CD4-positive, alpha-beta T cell treated with Interleukin-12 subunit alpha and Interleukin-12 subunit beta, for 1 hour (primary cell): ENCODE data around the gene RECQL5.

ENCODE experiments used
- DNase-seq: peaks from one replicate; pipeline ENCODE4 v3.0.0-alpha.2; 2020

The RECQL5 gene

GRCh38 chr17:75632428-75632827 lies 34.5 kb downstream of the RECQL5 start:
- no peak for DNase-seq

- no peak for DNase-seq
Measured at GRCh38 chr17:75631353-75631752, 35.6 kb downstream of the RECQL5 start.

GRCh38 chr17:75630071-75630917 lies 36.7 kb downstream of the RECQL5 start:
- DNase-seq = no peak

DNA sequence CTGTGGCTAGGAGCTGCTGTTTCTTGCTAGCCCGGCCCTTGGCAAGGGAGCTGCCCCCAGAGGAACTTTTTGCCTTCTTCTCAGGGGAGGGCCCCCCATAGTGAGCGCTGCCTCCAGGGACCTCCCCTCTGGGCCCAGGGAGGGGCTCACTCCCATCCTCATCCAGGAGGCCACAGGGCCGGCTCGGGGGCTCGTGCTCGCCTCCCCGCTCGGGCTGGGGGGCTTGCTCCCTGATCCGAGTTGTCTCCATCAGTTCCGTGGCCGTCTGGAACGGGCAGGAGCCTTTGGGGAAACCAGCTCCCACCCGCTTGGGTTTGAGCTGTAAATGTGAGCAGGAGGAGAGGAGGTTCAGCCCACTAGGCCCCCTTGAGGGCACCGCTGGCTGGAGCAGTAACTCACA lies 37.8 kb downstream of the RECQL5 start:
- DNase-seq = no peak

GRCh38 chr17:75628425-75628824 lies 38.5 kb downstream of the RECQL5 start:
- DNase-seq = no peak

DNA sequence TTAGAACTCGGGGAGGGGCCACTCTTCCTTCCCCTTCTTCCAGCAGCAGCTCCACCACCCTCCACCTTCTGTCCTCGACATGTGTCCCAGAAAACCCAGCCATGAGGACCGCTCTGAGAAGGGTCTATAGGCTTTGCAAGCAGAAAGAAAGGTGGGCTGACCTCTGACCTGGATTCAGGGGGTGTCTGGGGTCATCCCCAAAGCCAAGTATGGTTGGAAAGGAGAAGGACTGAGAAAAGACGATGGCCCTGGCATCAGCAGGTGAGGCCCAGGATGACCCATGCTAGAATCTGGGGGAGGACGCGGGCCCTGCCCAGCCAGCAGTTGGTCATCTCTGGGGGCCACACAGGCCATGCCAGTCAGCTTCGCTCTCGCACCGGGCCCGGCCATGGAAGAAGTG lies 39.9 kb downstream of the RECQL5 start:
- DNase-seq = no peak

DNA sequence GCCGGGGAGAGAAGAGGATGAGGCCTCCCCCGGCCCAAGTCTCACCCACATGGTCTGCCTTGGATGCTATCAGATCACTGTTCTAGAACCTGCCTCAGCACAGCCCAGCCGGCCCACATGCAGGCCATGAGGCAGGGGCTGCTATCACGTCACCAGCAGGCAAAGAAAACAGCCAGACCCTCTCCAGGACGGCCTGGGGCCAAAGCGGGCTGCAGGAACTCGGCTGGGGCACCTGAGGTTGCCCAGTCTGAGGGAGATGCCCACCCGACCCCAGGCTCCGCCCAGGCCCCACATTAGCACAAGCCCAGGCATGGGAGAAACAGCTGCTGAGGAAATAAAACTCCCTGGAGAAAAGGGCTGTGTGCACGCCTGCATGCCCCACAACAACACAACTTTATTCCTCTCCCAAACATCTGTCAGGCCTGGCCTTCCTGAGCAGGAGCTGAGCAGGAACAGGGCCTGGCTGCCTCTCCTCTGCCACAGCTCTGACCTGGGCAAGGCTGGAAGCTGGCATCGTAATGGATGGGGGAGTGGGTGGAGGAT lies 40.4 kb downstream of the RECQL5 start:
- no peak for DNase-seq

DNA sequence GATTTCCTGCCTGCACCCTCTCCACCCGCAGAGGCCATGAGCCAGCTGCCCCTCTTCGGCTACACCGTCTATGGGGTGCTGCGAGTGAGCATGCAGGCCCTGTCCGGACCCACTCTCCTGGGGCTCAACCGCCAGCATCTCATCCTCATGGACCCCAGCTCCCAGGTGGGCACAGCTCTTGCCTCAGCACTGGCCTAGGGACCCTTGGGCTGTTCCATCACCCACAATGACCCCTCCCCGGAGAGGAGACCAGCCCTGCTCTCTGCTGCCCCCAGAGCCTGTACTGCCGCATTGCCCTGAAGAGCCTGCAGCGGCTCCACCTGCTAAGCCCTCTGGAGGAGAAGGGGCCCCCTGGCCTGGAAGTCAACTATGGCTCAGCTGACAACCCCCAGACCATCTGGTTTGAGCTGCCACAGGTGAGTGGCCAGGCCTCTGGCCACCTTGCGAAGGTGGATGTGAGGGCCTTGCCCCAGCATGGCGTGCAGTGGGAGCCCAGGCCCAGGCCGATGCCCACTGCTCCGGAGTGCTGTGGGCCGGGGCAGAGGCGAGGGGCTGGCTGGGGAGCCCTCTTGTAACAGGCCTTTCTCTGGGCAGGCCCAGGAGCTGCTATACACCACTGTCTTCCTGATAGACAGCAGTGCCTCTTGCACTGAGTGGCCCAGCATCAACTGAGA lies 41.0 kb downstream of the RECQL5 start:
- no peak for DNase-seq

DNA sequence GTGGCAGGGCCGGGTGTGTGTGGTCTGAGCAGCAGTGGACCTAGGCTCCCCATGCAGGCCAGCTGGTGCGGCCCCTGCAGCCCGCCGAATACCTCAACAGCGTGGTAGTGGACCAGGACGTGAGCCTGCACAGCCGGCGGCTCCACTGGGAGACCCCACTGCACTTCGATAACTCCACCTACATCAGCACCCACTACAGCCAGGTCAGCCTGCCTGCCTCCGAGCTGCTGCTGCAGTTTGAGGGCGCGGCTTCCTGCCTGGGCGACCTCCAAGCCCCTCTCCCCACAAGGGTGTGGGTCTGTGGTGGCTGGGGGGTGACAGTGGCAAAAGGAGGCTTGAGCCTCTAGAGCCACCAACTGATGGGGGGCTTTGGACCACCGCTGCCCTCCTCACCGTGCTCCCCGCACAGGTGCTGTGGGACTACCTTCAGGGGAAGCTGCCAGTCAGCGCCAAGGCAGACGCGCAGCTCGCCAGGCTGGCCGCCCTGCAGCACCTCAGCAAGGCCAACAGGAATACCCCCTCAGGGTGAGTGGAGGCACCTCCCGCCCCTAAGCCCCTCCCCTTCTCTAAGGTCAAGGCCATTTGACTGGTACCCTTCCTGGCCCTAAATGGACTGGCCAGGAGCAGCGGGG lies 42.1 kb downstream of the RECQL5 start:
- DNase-seq = no peak

GRCh38 chr17:75624021-75624420 lies 42.9 kb downstream of the RECQL5 start:
- DNase-seq = no peak

DNA sequence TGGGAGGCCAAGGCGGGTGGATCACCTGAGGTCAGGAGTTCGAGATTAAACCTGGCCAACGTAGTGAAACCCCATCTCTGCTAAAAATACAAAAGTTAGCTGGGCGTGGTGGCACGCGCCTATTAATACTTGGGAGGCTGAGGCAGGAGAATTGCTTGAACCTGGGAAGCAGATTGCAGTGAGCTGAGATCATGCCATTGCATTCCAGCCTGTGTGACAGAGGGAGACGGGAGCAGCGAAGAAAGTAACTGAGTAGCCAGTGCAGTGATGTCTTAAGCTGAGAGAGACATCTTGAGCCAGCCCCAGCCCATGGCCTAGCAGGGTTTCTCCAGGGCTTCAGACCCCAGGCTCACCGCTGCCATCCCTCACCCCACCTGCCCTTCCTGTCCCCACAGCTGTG lies 43.6 kb downstream of the RECQL5 start:
- no peak for DNase-seq

DNA sequence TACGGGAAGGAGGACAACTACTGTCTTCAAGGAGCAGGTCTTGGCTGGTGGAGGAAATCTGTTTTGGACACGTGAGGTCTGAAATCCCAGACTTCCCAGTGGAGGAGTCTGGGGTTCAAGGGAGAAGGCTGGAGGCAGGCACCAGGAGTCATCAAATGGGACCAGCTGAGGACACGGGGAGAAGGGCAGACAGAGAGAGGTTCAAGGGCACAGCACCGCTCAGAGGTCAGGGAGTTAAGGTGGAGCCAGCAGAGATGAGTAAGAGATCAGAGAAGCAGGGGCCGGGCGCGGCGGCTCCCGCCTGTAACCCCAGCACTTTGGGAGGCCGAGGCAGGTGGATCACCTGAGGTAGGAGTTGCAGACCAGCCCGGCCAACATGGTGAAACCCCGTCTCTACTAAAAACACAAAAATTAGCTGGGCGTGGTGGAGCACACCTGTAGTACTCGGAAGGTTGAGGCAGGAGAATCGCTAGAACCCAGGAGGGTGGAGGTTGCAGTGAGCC lies 44.1 kb downstream of the RECQL5 start:
- DNase-seq = no peak

GRCh38 chr17:75622076-75622475 lies 44.9 kb downstream of the RECQL5 start:
- DNase-seq = no peak

DNA sequence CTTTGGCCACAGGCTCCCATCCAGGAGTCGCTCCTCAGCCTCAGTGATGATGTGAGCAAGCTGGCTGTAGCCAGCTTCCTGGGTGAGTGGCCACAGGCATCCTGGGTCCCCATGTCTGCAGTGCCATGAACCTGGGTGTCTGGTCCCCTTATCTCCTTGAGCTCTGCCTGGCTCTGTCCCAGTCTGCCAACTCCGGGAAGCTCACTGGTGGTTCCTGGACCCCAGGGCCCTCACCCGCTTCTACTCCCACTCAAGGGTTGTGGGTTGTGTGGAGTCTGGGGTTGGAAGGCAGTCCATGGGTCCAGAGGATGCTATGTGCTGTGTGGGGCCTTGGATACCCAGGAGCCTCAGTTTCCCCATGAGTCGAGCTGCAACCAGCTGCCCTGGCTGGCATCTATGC lies 45.5 kb downstream of the RECQL5 start:
- DNase-seq = no peak

DNA sequence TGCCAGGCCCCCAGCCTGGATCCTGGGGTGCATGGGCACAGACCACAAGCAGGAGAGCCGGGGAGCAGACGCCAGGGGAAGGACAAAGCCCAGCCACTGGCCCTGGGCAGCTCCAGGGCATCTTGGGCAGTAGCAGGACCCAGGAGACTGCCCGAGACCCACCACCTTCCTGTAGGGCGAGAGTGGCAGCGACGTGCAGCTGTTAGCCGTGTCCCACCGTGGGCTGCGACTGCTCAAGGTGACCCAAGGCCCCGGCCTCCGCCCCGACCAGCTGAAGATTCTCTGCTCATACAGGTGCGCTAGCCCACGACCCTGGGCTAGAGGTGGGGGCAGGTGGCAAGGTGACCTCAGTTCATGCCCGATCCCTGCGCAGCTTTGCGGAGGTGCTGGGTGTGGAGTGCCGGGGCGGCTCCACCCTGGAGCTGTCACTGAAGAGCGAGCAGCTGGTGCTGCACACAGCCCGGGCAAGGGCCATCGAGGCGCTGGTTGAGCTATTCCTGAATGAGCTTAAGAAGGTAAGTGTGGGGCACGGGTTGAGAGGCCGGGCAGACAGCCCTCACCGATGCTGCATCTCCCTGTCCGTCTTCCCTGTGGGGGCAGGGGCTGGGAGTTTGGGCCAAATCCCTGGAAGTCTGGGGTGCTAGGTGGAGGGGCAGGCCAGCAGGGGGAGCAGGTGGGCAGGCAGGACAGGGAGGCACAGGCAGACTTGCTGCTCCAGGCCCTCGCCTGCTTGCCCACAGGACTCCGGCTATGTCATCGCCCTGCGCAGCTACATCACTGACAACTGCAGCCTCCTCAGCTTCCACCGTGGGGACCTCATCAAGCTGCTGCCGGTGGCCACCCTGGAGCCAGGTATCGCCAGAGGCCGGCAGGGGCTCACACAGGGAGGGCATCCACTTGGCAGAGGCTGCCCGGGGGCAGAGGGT lies 47.2 kb downstream of the RECQL5 start:
- peak; percentile 12 for DNase-seq

- DNase-seq = no peak
Measured at GRCh38 chr17:75617675-75618074, 49.3 kb downstream of the RECQL5 start.

DNA sequence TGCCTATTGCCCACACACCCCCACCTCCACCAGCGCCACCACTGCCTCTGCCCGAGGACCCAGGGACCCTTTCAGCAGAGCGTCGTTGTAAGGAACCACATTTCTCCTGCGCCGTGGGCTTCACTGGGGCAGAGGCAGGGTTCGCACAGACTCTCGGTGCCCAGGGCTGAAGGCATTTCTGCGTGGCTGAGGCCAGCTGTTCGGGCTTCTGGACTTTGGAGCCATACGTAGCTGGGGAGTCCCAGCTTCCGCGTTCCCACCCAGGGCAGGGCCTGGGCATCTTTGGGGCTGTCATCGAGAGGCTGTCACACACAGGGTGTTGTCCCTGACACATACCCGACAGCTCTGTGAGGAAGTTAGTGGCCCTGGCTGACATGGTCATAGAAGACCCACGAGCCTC lies 49.7 kb downstream of the RECQL5 start:
- no peak for DNase-seq

- DNase-seq = no peak
Measured at GRCh38 chr17:75616521-75617122, 50.3 kb downstream of the RECQL5 start.

DNA sequence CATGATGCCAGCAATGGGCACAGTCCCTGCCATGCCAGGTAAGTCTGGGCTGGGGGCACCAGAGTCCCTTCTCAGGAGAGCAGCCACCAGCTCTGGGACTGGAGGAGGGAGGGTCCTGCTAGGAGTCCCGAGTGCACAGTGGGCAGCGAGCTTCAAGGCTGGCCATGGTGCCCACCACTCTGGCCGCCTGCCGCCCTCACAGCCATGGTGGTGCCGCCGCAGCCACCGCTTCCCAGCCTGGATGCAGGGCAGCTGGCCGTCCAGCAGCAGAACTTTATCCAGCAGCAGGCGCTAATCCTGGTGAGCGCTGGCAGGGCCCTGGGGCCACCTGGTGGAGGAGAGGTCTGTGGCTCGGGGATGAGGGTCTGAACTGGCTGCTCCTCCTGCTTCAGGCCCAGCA lies 51.7 kb downstream of the RECQL5 start:
- DNase-seq = no peak

DNA sequence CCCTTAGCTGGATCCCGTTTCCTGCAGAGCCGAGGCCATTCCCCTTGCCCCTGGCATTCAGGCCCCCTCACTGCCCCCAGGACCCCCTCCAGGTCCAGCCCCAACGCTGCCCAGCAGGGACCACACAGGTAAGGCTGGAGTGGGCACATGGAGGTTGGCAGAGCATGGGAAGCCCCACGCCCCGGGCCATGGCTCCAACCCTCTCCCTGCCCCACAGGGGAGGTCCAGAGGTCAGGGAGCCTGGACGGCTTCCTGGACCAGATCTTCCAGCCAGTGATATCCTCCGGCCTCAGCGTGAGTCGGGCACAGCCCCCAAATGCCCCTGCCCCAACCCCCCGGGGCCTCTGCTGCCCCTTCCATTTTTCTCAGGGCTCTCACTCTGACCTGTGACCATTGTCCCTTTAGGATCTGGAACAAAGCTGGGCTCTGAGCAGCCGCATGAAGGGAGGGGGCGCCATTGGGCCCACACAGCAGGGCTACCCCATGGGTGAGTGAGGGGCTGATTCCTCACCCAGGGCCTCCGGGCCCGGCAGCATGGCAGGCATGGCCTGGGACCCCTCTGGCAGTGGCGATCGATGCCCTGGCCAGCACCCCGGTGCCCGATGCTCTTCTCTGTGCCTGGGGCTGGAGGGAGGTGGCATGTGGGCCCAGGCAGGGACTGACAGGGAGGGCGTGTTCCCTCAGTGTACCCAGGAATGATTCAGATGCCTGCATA lies 52.2 kb downstream of the RECQL5 start:
- DNase-seq = no peak

GRCh38 chr17:75614006-75614405 lies 52.9 kb downstream of the RECQL5 start:
- DNase-seq = no peak
